ENCODE data around the gene ITSN1. TPM values are rescaled to one million over a fixed set of nuclear protein-coding genes. Genes with fewer than 3 reads are reported as not detected.

ITSN1 gene
- polyA plus RNA-seq, 1 donor from 2014 or later: 35.1 TPM

DNA sequence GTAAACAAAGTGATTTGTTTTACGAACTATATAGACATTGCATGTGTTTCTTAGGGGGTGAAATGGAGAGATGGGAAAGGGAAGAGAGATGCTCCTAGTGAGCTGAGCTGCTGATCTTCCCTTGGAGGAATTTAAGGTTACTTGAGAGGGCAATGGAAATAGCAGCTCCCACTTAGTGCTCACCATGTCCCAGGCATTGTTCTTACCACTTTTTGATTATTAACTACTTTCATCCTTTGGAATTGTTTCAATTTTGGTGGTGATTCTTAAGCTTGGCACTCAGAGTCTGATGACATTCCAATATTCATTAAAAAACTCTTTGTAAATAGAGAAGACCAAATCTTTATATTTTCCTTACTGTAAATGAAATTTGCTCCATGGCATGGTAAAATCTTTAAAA lies 124.9 kb downstream of the ITSN1 start:
- TF ChIP-seq POLR2AphosphoS5 (IDR thresholded peaks at IDR 0.05) (no peak), SMC3 (conservative IDR thresholded peaks at IDR 0.05; ENCODE audit: poor library complexity) (no peak), EP300 (conservative IDR thresholded peaks at IDR 0.05; ENCODE audit: poor library complexity, severe bottlenecking) (no peak), MXI1 (conservative IDR thresholded peaks at IDR 0.05; ENCODE audit: poor library complexity, severe bottlenecking) (no peak), RAD21 (conservative IDR thresholded peaks at IDR 0.05) (no peak), TAF1 (IDR thresholded peaks at IDR 0.05; ENCODE audit: low read depth) (no peak), EZH2 (IDR thresholded peaks at IDR 0.05; ENCODE audit: borderline replicate concordance, insufficient read depth, low read length, poor library complexity, severe bottlenecking) (no peak)
- TF ChIP-seq, protein P1, sequence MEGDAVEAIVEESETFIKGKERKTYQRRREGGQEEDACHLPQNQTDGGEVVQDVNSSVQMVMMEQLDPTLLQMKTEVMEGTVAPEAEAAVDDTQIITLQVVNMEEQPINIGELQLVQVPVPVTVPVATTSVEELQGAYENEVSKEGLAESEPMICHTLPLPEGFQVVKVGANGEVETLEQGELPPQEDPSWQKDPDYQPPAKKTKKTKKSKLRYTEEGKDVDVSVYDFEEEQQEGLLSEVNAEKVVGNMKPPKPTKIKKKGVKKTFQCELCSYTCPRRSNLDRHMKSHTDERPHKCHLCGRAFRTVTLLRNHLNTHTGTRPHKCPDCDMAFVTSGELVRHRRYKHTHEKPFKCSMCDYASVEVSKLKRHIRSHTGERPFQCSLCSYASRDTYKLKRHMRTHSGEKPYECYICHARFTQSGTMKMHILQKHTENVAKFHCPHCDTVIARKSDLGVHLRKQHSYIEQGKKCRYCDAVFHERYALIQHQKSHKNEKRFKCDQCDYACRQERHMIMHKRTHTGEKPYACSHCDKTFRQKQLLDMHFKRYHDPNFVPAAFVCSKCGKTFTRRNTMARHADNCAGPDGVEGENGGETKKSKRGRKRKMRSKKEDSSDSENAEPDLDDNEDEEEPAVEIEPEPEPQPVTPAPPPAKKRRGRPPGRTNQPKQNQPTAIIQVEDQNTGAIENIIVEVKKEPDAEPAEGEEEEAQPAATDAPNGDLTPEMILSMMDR (IDR thresholded peaks at IDR 0.05; ENCODE audit: poor library complexity, severe bottlenecking): no peak
- TF ChIP-seq, protein P2, sequence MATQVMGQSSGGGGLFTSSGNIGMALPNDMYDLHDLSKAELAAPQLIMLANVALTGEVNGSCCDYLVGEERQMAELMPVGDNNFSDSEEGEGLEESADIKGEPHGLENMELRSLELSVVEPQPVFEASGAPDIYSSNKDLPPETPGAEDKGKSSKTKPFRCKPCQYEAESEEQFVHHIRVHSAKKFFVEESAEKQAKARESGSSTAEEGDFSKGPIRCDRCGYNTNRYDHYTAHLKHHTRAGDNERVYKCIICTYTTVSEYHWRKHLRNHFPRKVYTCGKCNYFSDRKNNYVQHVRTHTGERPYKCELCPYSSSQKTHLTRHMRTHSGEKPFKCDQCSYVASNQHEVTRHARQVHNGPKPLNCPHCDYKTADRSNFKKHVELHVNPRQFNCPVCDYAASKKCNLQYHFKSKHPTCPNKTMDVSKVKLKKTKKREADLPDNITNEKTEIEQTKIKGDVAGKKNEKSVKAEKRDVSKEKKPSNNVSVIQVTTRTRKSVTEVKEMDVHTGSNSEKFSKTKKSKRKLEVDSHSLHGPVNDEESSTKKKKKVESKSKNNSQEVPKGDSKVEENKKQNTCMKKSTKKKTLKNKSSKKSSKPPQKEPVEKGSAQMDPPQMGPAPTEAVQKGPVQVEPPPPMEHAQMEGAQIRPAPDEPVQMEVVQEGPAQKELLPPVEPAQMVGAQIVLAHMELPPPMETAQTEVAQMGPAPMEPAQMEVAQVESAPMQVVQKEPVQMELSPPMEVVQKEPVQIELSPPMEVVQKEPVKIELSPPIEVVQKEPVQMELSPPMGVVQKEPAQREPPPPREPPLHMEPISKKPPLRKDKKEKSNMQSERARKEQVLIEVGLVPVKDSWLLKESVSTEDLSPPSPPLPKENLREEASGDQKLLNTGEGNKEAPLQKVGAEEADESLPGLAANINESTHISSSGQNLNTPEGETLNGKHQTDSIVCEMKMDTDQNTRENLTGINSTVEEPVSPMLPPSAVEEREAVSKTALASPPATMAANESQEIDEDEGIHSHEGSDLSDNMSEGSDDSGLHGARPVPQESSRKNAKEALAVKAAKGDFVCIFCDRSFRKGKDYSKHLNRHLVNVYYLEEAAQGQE (IDR thresholded peaks at IDR 0.05; ENCODE audit: borderline replicate concordance): no peak
- Histone ChIP-seq H4K20me1 (ENCODE audit: insufficient read depth) (no peaks in the 10 kb centered on the region), H3K27me3 (ENCODE audit: insufficient read depth, low read depth, low read length) (no peaks in the 10 kb centered on the region), H3K9me3 (ENCODE audit: low read length) (no peaks in the 10 kb centered on the region), H2AFZ (ENCODE audit: low read depth, low read length) (no peak overlapping the region), H3K4me3 (ENCODE audit: low read length) (no peak overlapping the region), H3K36me3 (ENCODE audit: insufficient read depth, low read length) (peaks cover 3% of the 10 kb centered on the region), H3K9ac (ENCODE audit: low read length) (no peak overlapping the region), H3F3A (ENCODE audit: insufficient read depth, low read length, poor library complexity, severe bottlenecking) (no peaks in the 10 kb centered on the region), H3K9me2 (ENCODE audit: insufficient read depth, low read length) (no peaks in the 10 kb centered on the region), H3K79me2 (replicated peaks; ENCODE audit: insufficient read depth, low read length) (no peaks in the 10 kb centered on the region), H3K4me2 (ENCODE audit: low read length) (no peak overlapping the region), H3K27ac (ENCODE audit: low read length) (no peak overlapping the region)

DNA sequence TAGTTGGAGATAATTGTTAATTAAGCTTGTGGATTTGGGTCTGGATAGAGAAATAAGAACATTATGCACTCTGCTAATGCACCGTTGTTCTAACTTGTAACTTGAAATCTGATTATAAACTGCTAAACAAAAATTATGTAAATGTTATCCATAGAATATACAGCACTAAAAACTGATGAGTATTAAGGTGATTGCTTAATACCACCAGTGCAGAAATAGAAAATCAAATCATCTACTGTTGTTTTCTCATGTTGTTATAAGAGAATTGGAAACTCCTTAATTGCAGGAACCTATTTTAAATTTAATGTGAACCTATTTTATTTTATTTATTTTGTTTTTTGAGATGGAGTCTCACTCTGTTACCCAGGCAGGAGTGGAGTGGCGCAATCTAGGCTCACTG lies 125.7 kb downstream of the ITSN1 start:
- Histone ChIP-seq H4K20me1 (ENCODE audit: insufficient read depth) (no peaks in the 10 kb centered on the region), H3K4me3 (ENCODE audit: low read length) (no peak overlapping the region), H3F3A (ENCODE audit: insufficient read depth, low read length, poor library complexity, severe bottlenecking) (no peaks in the 10 kb centered on the region), H3K79me2 (replicated peaks; ENCODE audit: insufficient read depth, low read length) (no peaks in the 10 kb centered on the region), H3K9me2 (ENCODE audit: insufficient read depth, low read length) (no peaks in the 10 kb centered on the region), H2AFZ (ENCODE audit: low read depth, low read length) (no peak overlapping the region), H3K9me3 (ENCODE audit: low read length) (no peaks in the 10 kb centered on the region), H3K27me3 (ENCODE audit: insufficient read depth, low read depth, low read length) (no peaks in the 10 kb centered on the region), H3K36me3 (ENCODE audit: insufficient read depth, low read length) (peaks cover 3% of the 10 kb centered on the region), H3K4me2 (ENCODE audit: low read length) (no peak overlapping the region), H3K9ac (ENCODE audit: low read length) (no peak overlapping the region), H3K27ac (ENCODE audit: low read length) (no peak overlapping the region)
- no peak for TF ChIP-seq RAD21 (conservative IDR thresholded peaks at IDR 0.05)
- TF ChIP-seq EP300 (conservative IDR thresholded peaks at IDR 0.05; ENCODE audit: poor library complexity, severe bottlenecking): no peak
- TF ChIP-seq, protein P2 (IDR thresholded peaks at IDR 0.05; ENCODE audit: borderline replicate concordance): no peak
- TF ChIP-seq SMC3 (conservative IDR thresholded peaks at IDR 0.05; ENCODE audit: poor library complexity): no peak
- TF ChIP-seq, protein P1 (IDR thresholded peaks at IDR 0.05; ENCODE audit: poor library complexity, severe bottlenecking): no peak
- no peak for TF ChIP-seq EZH2 (IDR thresholded peaks at IDR 0.05; ENCODE audit: borderline replicate concordance, insufficient read depth, low read length, poor library complexity, severe bottlenecking)
- TF ChIP-seq MXI1 (conservative IDR thresholded peaks at IDR 0.05; ENCODE audit: poor library complexity, severe bottlenecking): no peak
- TF ChIP-seq POLR2AphosphoS5 (IDR thresholded peaks at IDR 0.05): no peak
- no peak for TF ChIP-seq TAF1 (IDR thresholded peaks at IDR 0.05; ENCODE audit: low read depth)
